Stimulated activated CD8-positive, alpha-beta memory T cell treated with anti-CD3 and anti-CD28 coated beads, Interleukin-12 subunit alpha, Interleukin-12 subunit beta, amount 100 ng/mL, for 4 hours (primary cell): ENCODE results near the gene SIAE.

Source experiments
- DNase-seq: peaks from one replicate; pipeline ENCODE4 v3.0.0-alpha.2; 2020; ENCODE audit warnings: low read depth

Gene SIAE

GRCh38 chr11:124663861-124664260, 9.7 kb downstream of the SIAE start:
- DNase-seq = no peak

- no peak for DNase-seq
Observed at GRCh38 chr11:124662106-124662505, 11.4 kb downstream of the SIAE start.

GRCh38 chr11:124661553-124661952, 12.0 kb downstream of the SIAE start:
- no peak for DNase-seq

GRCh38 chr11:124658986-124659385, 14.6 kb downstream of the SIAE start:
- no peak for DNase-seq

- DNase-seq = no peak
Observed at GRCh38 chr11:124658501-124658900, 15.0 kb downstream of the SIAE start.

GRCh38 chr11:124657904-124658303, 15.6 kb downstream of the SIAE start:
- no peak for DNase-seq

GRCh38 chr11:124656774-124657630, 16.5 kb downstream of the SIAE start:
- no peak for DNase-seq

- no peak for DNase-seq
Observed at GRCh38 chr11:124648610-124649009, 24.9 kb downstream of the SIAE start.

- DNase-seq = no peak
Observed at GRCh38 chr11:124646148-124646547, 27.4 kb downstream of the SIAE start.

- no peak for DNase-seq
Observed at GRCh38 chr11:124644426-124645280, 28.9 kb downstream of the SIAE start.

GRCh38 chr11:124643605-124644425, 29.7 kb downstream of the SIAE start:
- DNase-seq = no peak

- no peak for DNase-seq
Observed at GRCh38 chr11:124643042-124643604, 30.4 kb downstream of the SIAE start.

- DNase-seq = no peak
Observed at GRCh38 chr11:124642628-124643027, 30.9 kb downstream of the SIAE start.

GRCh38 chr11:124640666-124641065, 32.9 kb downstream of the SIAE start:
- no peak for DNase-seq

GRCh38 chr11:124639186-124639585, 34.4 kb downstream of the SIAE start:
- DNase-seq = no peak

- no peak for DNase-seq
Observed at GRCh38 chr11:124638500-124638899, 35.0 kb downstream of the SIAE start.

- DNase-seq = no peak
Observed at GRCh38 chr11:124635932-124636331, 37.6 kb downstream of the SIAE start.

- no peak for DNase-seq
Observed at GRCh38 chr11:124633355-124633754, 40.2 kb downstream of the SIAE start.

GRCh38 chr11:124629961-124630360, 43.6 kb downstream of the SIAE start:
- no peak for DNase-seq

- no peak for DNase-seq
Observed at GRCh38 chr11:124627546-124627945, 46.0 kb downstream of the SIAE start.

GRCh38 chr11:124625504-124626168, 47.9 kb downstream of the SIAE start:
- no peak for DNase-seq
